Lower leg skin (tissue), 4 donors: ENCODE measurements around the gene HSPBP1. TPM values are rescaled to one million over a fixed set of nuclear protein-coding genes. Genes with fewer than 3 reads are reported as not detected.

Source experiments
- DNase-seq, 2 donors: peaks; one replicate each; pipeline ENCODE4 v3.0.0-alpha.2; 2019; ENCODE audit warnings: low spot score in 2 of 2
- H3K4me3 ChIP-seq: fragments of 200-600 bp; sonication (generic); 2 replicates; pipeline ENCODE4 v1.5.1; 2017; ENCODE audit warnings: mild to moderate bottlenecking, low read depth; ENCODE audit not compliant: poor library complexity, severe bottlenecking
- CTCF ChIP-seq, 3 donors: fragments of 450-650 bp; IDR thresholded peaks; one replicate each; pipeline ENCODE4 v1.5.1; 2016; ENCODE audit warnings: antibody characterized with exemption in 3 of 3, mild to moderate bottlenecking in 3 of 3, moderate library complexity in 2 of 3
- POLR2A ChIP-seq, 2 donors: fragments of 450-650 bp; IDR thresholded peaks; one replicate each; pipeline ENCODE4 v1.6.1; 2016 to 2017; ENCODE audit warnings: antibody characterized with exemption in 2 of 2, mild to moderate bottlenecking in 1 of 2, moderate library complexity in 1 of 2
- WGBS, 2 donors: methylation state at CpG; one replicate each; pipeline ENCODE4 v1.1.5; 2018; 5-methylcytosine and 5-hydroxymethylcytosine counted together
- intact Hi-C: fragments of 100-400 bp; cut with DNase I; formaldehyde crosslinking; loops from one replicate; pipeline ENCODE4 v1.15.0; 2023; ENCODE audit warnings: low total_unique reads
- total RNA-seq, 4 donors: library from RNA; depleted of rRNA; stranded (reverse); fragments of >200 nt; gene quantifications; one replicate each; pipeline ENCODE4 v1.1.0, GENCODE V29; 2016

Gene HSPBP1
- total RNA-seq, 4 donors from 2014 or later = 17.8 to 35.5 (median 25.6) TPM

GRCh38 chr19:55269299-55269698 lies 10.6 kb downstream of the HSPBP1 start:
- TF ChIP-seq CTCF (IDR thresholded peaks at IDR 0.05) = no peak
- TF ChIP-seq POLR2A (IDR thresholded peaks at IDR 0.05) = no peak
- intact Hi-C loops = no loop called here
- no peak overlapping the region for H3K4me3 ChIP-seq
- DNase-seq = no peak
- 89 to 93% methylated on average over 8 of the region's 8 CpGs for WGBS, 2 donors

DNA sequence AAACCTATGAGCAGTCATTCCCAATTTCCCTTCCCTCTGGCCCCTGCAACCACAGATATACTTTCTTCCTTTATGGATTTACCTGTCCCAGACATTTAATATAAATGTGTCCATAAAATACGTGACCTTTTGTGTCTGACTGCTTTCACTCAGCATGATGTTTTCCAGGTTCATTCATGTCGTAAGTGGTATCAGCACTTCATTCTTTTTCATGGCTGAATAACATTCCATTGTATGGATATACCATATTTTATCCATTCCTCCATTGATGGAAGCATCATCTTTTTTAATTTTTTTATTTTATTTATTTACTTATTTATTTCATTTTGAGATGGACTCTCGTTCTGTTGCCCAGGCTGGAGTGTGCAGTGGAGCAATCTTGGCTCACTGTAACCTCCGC lies 13.1 kb downstream of the HSPBP1 start:
- no peak for TF ChIP-seq CTCF (IDR thresholded peaks at IDR 0.05)
- H3K4me3 ChIP-seq = no peak overlapping the region
- intact Hi-C loops = no loop called here
- 96 to 99% methylated on average over 4 of the region's 4 CpGs for WGBS, 2 donors
- DNase-seq = no peak

DNA sequence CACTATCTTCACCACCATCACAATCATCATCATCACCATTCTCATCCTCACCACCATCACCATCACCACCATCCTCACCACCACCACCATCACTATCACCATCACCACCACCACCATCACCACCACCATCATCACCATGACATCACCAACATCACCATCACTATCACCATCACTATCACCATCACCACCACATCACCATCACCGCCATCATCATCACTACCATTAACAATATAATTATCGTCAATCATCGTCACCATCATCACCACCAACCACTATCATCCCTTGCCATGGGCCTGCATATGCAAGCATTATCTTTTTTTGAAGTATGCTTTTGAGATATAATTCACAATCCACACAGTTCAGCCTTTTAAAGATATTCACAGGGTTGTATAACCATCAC lies 13.5 kb downstream of the HSPBP1 start:
- WGBS, 2 donors = 96 to 100% methylated on average over 3 of the region's 3 CpGs
- intact Hi-C loops = no loop called here
- no peak overlapping the region for H3K4me3 ChIP-seq
- TF ChIP-seq POLR2A (IDR thresholded peaks at IDR 0.05) (no peak), CTCF (IDR thresholded peaks at IDR 0.05) (no peak)
- DNase-seq = no peak

DNA sequence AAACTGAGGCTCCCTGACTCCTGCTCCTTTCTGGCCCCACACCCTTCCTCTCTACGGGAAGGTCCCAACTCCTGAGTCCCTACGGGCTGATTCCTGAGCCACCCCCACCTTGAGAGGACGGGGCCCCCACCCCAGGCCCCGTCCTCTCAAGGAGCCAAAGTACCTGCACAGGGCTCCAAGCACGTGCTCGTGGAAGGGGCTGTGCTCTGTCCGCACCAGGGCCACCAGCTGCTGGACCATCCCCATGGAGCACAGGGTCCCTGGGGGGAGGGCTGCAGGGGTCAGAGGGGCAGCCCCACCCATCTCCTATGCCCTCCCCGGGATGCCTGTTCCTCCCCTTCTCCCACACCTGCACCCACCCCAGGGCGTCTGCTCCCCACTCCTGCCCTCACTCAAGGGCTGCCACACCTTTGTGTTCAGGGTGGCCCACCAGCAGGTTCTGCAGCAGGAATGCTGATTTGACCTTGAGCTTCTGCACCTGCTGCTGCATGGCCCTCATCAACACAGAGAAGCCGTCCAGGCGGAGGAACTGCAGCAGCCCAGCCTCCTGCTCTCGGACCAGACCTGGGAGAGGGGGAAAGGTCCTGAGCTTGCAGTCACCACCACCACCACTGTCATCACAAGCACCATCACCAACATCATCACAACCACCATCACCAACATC lies 14.1 kb downstream of the HSPBP1 start:
- 95 to 97% methylated on average over 11 to 12 of the region's 12 CpGs for WGBS, 2 donors
- H3K4me3 ChIP-seq = no peak overlapping the region
- DNase-seq = no peak
- TF ChIP-seq CTCF (IDR thresholded peaks at IDR 0.05) = no peak
- no peak for TF ChIP-seq POLR2A (IDR thresholded peaks at IDR 0.05)
- intact Hi-C loops = no loop called here

- no peak for TF ChIP-seq POLR2A (IDR thresholded peaks at IDR 0.05)
- TF ChIP-seq CTCF (IDR thresholded peaks at IDR 0.05) = no peak
- intact Hi-C loops = no loop called here
- WGBS, 2 donors = 93 to 95% methylated on average over 16 of the region's 16 CpGs
These were observed 14.7 kb downstream of the HSPBP1 start for GRCh38 chr19:55265173-55265572.

DNA sequence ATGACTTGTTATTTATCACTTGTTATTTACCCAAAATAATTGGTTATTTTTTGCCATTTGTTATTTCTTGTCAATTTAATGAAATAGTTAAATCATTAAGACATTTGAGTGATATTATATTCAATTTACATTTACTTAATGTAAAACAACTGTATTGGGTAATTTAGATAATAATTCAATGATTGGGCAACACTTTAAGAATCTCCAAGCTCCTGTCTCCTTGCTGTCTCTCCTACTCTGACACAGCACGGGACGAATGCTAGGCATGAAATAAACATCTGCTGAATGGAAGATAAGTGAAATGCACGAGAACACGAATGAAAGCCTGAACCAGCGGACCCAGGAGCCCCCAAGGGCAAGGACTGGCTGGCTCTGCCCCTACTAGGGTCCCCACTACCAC lies 15.4 kb downstream of the HSPBP1 start:
- TF ChIP-seq POLR2A (IDR thresholded peaks at IDR 0.05) (no peak), CTCF (IDR thresholded peaks at IDR 0.05) (no peak)
- 83 to 85% methylated on average over 5 of the region's 5 CpGs for WGBS, 2 donors
- intact Hi-C loops = no loop called here
- H3K4me3 ChIP-seq = no peak overlapping the region
- DNase-seq = no peak

More at GRCh38 chr19:55265173-55265572, 14.7 kb downstream of the HSPBP1 start:
- DNase-seq = peak in 1 of 2 donors; percentile 82
- no peak overlapping the region for H3K4me3 ChIP-seq
